OCI-LY1 (cell line): Measurements from ENCODE around the gene CELF2.

Experiments used
- H2AFZ ChIP-seq: fragments of 200-600 bp; sonication (generic), shearing (Covaris generic); 2 replicates; pipeline ENCODE4 v1.6.0; 2014; ENCODE audit warnings: antibody characterized with exemption, mild to moderate bottlenecking, low read length
- H3F3A ChIP-seq: fragments of 200-600 bp; sonication (generic), shearing (Covaris generic); 2 replicates; pipeline ENCODE4 v1.6.0; 2014; ENCODE audit warnings: mild to moderate bottlenecking, antibody characterized with exemption, low read length, moderate library complexity; ENCODE audit not compliant: insufficient read depth
- H3K27ac ChIP-seq: fragments of 200-600 bp; sonication (generic); 2 replicates; pipeline ENCODE4 v1.5.1; 2014; ENCODE audit warnings: low read length, mixed run types, mild to moderate bottlenecking, low read depth; ENCODE audit not compliant: poor library complexity, severe bottlenecking
- H3K27me3 ChIP-seq: fragments of 200-600 bp; sonication (generic); 2 replicates; pipeline ENCODE4 v1.6.0; 2014; ENCODE audit warnings: antibody characterized with exemption, mild to moderate bottlenecking, low read length, moderate library complexity; ENCODE audit not compliant: insufficient read depth
- H3K36me3 ChIP-seq: fragments of 200-600 bp; sonication (generic); 2 replicates; pipeline ENCODE4 v1.6.1; 2014; ENCODE audit warnings: mild to moderate bottlenecking, antibody characterized with exemption, low read length, moderate library complexity, mixed read lengths; ENCODE audit not compliant: insufficient read depth
- H3K4me1 ChIP-seq: fragments of 200-600 bp; sonication (generic); 2 replicates; pipeline ENCODE4 v1.5.1; 2014; ENCODE audit warnings: mild to moderate bottlenecking, low read length, moderate library complexity; ENCODE audit not compliant: insufficient read depth, severe bottlenecking
- H3K4me2 ChIP-seq: fragments of 200-600 bp; sonication (generic), shearing (Covaris generic); 2 replicates; pipeline ENCODE4 v1.6.1; 2014; ENCODE audit warnings: low read length
- H3K4me3 ChIP-seq: fragments of 200-600 bp; sonication (generic); 2 replicates; pipeline ENCODE4 v1.5.1; 2014; ENCODE audit warnings: low read length, low read depth, mild to moderate bottlenecking, mixed read lengths; ENCODE audit not compliant: poor library complexity, severe bottlenecking
- H3K79me2 ChIP-seq: fragments of 200-600 bp; shearing (Covaris generic); 2 replicates; pipeline ENCODE4 v1.6.1; 2016; ENCODE audit warnings: mixed run types, low read length, mixed read lengths; ENCODE audit not compliant: insufficient read depth
- H3K9ac ChIP-seq: fragments of 200-600 bp; sonication (generic), shearing (Covaris generic); 2 replicates; pipeline ENCODE4 v1.6.1; 2014; ENCODE audit warnings: mild to moderate bottlenecking, low read length, mixed read lengths
- H3K9me2 ChIP-seq: fragments of 200-600 bp; sonication (generic), shearing (Covaris generic); 2 replicates; pipeline ENCODE4 v1.6.1; 2014; ENCODE audit warnings: low read depth, mild to moderate bottlenecking, low read length, mixed read lengths
- H3K9me3 ChIP-seq: fragments of 200-600 bp; shearing (Covaris generic); 2 replicates; pipeline ENCODE4 v1.6.1; 2014; ENCODE audit warnings: low read length, mixed read lengths
- H4K20me1 ChIP-seq: fragments of 200-600 bp; sonication (generic), shearing (Covaris generic); 2 replicates; pipeline ENCODE4 v1.6.0; 2016; ENCODE audit warnings: mild to moderate bottlenecking, low read length; ENCODE audit not compliant: insufficient read depth
- EZH2 ChIP-seq: fragments of 200-600 bp; sonication (generic), shearing (Covaris generic); IDR thresholded peaks from 2 replicates; pipeline ENCODE4 v1.8.0; 2017; ENCODE audit warnings: borderline replicate concordance, mixed run types, mild to moderate bottlenecking, antibody characterized with exemption, low read length, moderate library complexity, mixed read lengths
- TF ChIP-seq, protein P1 (sequence below): fragments of 200-600 bp; sonication (generic), shearing (Covaris generic); IDR thresholded peaks from 2 replicates; pipeline ENCODE4 v1.5.1; 2017; ENCODE audit warnings: mild to moderate bottlenecking, antibody characterized with exemption, low read length, moderate library complexity, mixed read lengths

The CELF2 gene

DNA sequence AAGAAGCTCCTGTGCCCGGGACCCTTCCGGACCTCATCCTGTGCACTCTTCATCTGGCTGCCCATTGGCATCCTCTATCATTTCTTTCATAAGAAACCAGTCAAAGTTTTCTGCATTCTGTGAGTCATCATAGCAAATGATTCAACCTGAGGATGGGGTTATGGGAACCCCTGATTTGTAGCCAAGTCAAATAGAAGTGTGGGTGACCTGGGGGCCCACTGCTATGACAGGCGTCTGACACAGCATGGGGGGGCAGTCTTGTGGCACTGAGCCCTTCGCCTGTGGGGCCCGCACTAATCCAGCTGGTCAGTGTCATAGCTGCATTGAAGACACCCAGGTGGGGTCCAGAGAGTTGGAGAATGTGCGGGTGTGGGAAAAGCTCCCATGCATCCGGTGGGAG lies 363.4 kb downstream of the CELF2 start:
- Histone ChIP-seq H2AFZ (no peak overlapping the region), H3K9me3 (no peaks in the 10 kb centered on the region), H3K4me2 (no peak overlapping the region), H3K4me3 (no peak overlapping the region), H3K27ac (no peak overlapping the region), H3K36me3 (no peaks in the 10 kb centered on the region), H3K4me1 (no peaks in the 10 kb centered on the region), H3K79me2 (no peaks in the 10 kb centered on the region), H3K9me2 (no peaks in the 10 kb centered on the region), H4K20me1 (no peaks in the 10 kb centered on the region), H3F3A (no peaks in the 10 kb centered on the region), H3K27me3 (no peaks in the 10 kb centered on the region), H3K9ac (no peak overlapping the region)
- no peak for TF ChIP-seq EZH2
- TF ChIP-seq, protein P1, sequence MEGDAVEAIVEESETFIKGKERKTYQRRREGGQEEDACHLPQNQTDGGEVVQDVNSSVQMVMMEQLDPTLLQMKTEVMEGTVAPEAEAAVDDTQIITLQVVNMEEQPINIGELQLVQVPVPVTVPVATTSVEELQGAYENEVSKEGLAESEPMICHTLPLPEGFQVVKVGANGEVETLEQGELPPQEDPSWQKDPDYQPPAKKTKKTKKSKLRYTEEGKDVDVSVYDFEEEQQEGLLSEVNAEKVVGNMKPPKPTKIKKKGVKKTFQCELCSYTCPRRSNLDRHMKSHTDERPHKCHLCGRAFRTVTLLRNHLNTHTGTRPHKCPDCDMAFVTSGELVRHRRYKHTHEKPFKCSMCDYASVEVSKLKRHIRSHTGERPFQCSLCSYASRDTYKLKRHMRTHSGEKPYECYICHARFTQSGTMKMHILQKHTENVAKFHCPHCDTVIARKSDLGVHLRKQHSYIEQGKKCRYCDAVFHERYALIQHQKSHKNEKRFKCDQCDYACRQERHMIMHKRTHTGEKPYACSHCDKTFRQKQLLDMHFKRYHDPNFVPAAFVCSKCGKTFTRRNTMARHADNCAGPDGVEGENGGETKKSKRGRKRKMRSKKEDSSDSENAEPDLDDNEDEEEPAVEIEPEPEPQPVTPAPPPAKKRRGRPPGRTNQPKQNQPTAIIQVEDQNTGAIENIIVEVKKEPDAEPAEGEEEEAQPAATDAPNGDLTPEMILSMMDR: no peak

DNA sequence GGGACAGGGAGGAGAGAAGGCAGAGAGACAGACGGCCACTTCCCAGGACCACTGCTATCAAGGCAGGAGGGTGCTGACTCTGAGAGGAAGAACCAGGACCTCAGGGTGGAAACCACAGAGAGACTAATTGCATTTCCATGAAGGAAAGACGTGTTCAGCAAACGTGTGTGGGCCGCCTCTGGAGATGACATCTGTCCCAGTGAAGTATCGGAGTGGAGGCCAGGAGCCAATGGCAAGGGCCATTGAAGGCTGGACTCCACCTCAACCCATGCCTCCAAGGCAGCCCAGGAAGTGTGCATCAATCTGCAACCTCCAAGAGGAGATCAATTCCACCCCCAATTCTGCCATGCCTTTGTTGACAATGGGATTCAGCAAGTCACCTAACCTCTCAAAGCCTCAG lies 363.8 kb downstream of the CELF2 start:
- no peaks in the 10 kb centered on the region for H3K79me2 ChIP-seq
- no peaks in the 10 kb centered on the region for H3K36me3 ChIP-seq
- H3K9ac ChIP-seq: no peak overlapping the region
- H3K4me1 ChIP-seq: no peaks in the 10 kb centered on the region
- H3K27ac ChIP-seq: no peak overlapping the region
- no peak overlapping the region for H3K4me3 ChIP-seq
- H4K20me1 ChIP-seq: no peaks in the 10 kb centered on the region
- no peaks in the 10 kb centered on the region for H3K9me3 ChIP-seq
- no peak overlapping the region for H2AFZ ChIP-seq
- no peaks in the 10 kb centered on the region for H3K27me3 ChIP-seq
- H3K4me2 ChIP-seq: no peak overlapping the region
- TF ChIP-seq EZH2: no peak
- TF ChIP-seq, protein P1: no peak
- no peaks in the 10 kb centered on the region for H3F3A ChIP-seq
- H3K9me2 ChIP-seq: no peaks in the 10 kb centered on the region

DNA sequence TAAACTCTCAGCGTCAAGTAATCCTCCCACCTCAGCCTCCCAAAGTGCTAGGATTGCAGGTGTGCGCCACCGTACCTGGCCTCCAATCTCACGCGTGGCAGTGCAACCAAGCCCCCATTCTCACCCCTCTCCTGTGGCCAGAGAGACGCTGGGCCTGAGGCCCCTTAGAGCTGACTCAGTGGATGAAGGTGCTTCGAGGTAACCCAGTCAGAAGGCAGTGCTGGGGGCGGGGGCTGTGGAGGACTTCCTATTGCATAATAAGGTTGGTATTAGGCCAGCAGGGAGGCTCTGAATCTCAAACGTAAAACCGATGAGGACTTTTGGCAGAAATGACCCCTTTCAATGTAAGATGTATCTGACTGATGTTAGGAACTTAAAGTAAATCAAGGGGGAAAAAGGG lies 364.5 kb downstream of the CELF2 start:
- Histone ChIP-seq H2AFZ (no peak overlapping the region), H3K4me1 (no peaks in the 10 kb centered on the region), H3K4me3 (no peak overlapping the region), H4K20me1 (no peaks in the 10 kb centered on the region), H3K27me3 (no peaks in the 10 kb centered on the region), H3K9me3 (no peaks in the 10 kb centered on the region), H3K4me2 (no peak overlapping the region), H3K27ac (no peak overlapping the region), H3K36me3 (no peaks in the 10 kb centered on the region), H3K79me2 (no peaks in the 10 kb centered on the region), H3K9ac (no peak overlapping the region), H3K9me2 (no peaks in the 10 kb centered on the region), H3F3A (no peaks in the 10 kb centered on the region)
- TF ChIP-seq EZH2: no peak

DNA sequence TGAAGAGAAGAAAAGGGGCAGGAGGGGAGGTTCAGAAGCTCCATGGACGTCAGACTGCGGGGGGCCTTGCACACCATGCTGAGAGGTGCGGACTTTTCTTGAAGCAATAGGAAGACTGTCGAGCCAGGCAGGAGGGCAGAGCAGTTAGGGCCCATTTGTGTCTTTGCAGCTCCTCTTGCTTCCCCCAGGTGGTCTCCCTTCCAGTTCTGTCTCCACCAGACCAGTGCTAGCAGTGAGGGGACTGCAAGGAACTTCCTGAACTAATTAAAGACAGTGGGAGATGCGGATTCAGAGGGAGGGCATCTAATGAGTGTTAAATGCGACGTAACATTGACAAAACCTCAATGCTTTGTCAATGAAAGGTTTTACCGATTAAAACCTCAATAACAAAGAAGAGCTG lies 368.4 kb downstream of the CELF2 start:
- H2AFZ ChIP-seq: no peak overlapping the region
- no peaks in the 10 kb centered on the region for H3K4me1 ChIP-seq
- H3K4me3 ChIP-seq: no peak overlapping the region
- TF ChIP-seq EZH2: no peak
- TF ChIP-seq, protein P1: no peak
- no peak overlapping the region for H3K27ac ChIP-seq
- no peaks in the 10 kb centered on the region for H3K9me2 ChIP-seq
- no peaks in the 10 kb centered on the region for H3K9me3 ChIP-seq
- no peaks in the 10 kb centered on the region for H4K20me1 ChIP-seq
- H3K79me2 ChIP-seq: no peaks in the 10 kb centered on the region
- H3K9ac ChIP-seq: no peak overlapping the region
- no peaks in the 10 kb centered on the region for H3F3A ChIP-seq
- H3K4me2 ChIP-seq: no peak overlapping the region
- no peaks in the 10 kb centered on the region for H3K36me3 ChIP-seq
- no peaks in the 10 kb centered on the region for H3K27me3 ChIP-seq
